ENCODE data around the gene ARNT2. TPM values are rescaled to one million over a fixed set of nuclear protein-coding genes. Genes with fewer than 3 reads are reported as not detected.

The ARNT2 gene
- total and polyA plus RNA-seq, 4 donors = 2.0 to 12.2 (median 5.5) TPM

DNA sequence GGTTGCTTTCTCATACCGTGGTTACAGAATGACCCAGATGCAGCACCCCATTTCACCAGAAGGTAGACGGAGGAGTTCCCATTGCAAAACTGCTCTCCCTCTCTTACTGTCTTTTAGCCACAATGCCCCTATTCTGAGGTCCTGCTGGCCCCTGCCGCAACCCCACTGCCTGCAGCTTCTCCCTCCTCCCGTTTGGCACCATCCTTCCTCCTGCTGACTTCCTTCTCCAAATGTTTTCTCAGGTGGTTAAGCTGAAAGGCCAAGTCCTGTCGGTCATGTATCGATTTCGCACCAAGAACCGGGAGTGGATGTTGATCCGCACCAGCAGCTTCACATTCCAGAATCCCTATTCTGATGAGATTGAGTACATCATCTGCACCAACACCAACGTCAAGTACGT is 158.7 kb downstream of the ARNT2 start:
- TF ChIP-seq, protein P1, sequence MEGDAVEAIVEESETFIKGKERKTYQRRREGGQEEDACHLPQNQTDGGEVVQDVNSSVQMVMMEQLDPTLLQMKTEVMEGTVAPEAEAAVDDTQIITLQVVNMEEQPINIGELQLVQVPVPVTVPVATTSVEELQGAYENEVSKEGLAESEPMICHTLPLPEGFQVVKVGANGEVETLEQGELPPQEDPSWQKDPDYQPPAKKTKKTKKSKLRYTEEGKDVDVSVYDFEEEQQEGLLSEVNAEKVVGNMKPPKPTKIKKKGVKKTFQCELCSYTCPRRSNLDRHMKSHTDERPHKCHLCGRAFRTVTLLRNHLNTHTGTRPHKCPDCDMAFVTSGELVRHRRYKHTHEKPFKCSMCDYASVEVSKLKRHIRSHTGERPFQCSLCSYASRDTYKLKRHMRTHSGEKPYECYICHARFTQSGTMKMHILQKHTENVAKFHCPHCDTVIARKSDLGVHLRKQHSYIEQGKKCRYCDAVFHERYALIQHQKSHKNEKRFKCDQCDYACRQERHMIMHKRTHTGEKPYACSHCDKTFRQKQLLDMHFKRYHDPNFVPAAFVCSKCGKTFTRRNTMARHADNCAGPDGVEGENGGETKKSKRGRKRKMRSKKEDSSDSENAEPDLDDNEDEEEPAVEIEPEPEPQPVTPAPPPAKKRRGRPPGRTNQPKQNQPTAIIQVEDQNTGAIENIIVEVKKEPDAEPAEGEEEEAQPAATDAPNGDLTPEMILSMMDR (IDR thresholded peaks at IDR 0.05; ENCODE audit: control extremely low read depth, extremely low read depth) = no peak
- Histone ChIP-seq H3K27me3 (ENCODE audit: control insufficient read depth in 3 of 3, insufficient read depth in 3 of 3, low read length in 2 of 3) (no peaks in the 10 kb centered on the region), H3K27ac (ENCODE audit: low read depth in 1 of 2, low read length in 1 of 2) (no peak overlapping the region), H3K4me1 (ENCODE audit: control insufficient read depth in 5 of 5, insufficient read depth in 5 of 5, low read length in 5 of 5) (peaks cover 0 to 21% (median 1%) of the 10 kb centered on the region in 5 donors), H3K36me3 (ENCODE audit: control insufficient read depth in 4 of 4, insufficient read depth in 4 of 4, low read length in 4 of 4) (peaks cover 0 to 33% (median 14%) of the 10 kb centered on the region in 4 donors), H3K9me3 (ENCODE audit: control insufficient read depth in 4 of 4, insufficient read depth in 3 of 4, low read length in 3 of 4) (no peaks in the 10 kb centered on the region), H3K9ac (ENCODE audit: insufficient read depth in 1 of 2, low read length in 2 of 2) (no peak overlapping the region), H3K4me3 (no peak overlapping the region)
- no peak for ATAC-seq (ENCODE audit: insufficient read depth, low FRiP score)
- DNase-seq = no peak
- 70 to 88% methylated on average over 11 of the region's 11 CpGs for WGBS, 2 donors

DNA sequence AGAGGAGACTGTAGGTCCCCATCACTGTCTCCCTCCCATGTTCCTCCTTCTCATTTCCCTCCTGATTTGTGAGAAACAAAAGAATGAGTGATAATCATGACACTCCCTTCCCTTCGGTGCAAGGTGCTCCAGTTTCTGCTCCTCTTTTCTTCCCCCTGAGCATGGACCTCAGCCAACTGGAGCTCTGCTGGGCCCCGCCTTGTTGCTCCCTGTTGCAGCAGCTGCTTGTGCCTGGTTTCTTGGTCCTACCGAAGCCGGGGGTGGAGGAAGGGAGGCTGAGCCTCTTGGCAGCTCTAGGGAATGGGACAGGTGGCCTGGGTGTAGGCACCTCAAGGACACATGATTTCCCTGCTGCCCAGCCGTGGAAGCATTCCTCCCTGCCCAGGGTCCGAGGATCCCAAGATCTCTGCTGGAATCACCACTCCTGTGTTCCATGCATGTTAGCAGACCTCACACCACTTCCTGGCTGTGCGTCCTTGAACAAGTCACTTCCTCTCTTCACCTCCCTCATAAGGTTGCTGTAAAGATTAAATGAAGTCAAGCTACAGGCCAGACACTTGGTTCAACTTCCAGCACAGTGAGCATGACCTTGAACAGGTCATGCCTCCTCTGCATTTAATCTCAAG is 159.3 kb downstream of the ARNT2 start:
- Histone ChIP-seq H3K27me3 (ENCODE audit: control insufficient read depth in 3 of 3, insufficient read depth in 3 of 3, low read length in 2 of 3) (no peaks in the 10 kb centered on the region), H3K27ac (ENCODE audit: low read depth in 1 of 2, low read length in 1 of 2) (no peak overlapping the region), H3K4me1 (ENCODE audit: control insufficient read depth in 5 of 5, insufficient read depth in 5 of 5, low read length in 5 of 5) (peaks cover 0 to 21% (median 3%) of the 10 kb centered on the region in 5 donors), H3K4me3 (no peak overlapping the region), H3K9me3 (ENCODE audit: control insufficient read depth in 4 of 4, insufficient read depth in 3 of 4, low read length in 3 of 4) (no peaks in the 10 kb centered on the region), H3K9ac (ENCODE audit: insufficient read depth in 1 of 2, low read length in 2 of 2) (no peak overlapping the region), H3K36me3 (ENCODE audit: control insufficient read depth in 4 of 4, insufficient read depth in 4 of 4, low read length in 4 of 4) (peaks cover 0 to 30% (median 14%) of the 10 kb centered on the region in 4 donors)
- TF ChIP-seq, protein P1 (IDR thresholded peaks at IDR 0.05; ENCODE audit: control extremely low read depth, extremely low read depth) = no peak
- 76 to 79% methylated on average over 7 of the region's 7 CpGs for WGBS, 2 donors
- DNase-seq (no peak), ATAC-seq (ENCODE audit: insufficient read depth, low FRiP score) (no peak)

DNA sequence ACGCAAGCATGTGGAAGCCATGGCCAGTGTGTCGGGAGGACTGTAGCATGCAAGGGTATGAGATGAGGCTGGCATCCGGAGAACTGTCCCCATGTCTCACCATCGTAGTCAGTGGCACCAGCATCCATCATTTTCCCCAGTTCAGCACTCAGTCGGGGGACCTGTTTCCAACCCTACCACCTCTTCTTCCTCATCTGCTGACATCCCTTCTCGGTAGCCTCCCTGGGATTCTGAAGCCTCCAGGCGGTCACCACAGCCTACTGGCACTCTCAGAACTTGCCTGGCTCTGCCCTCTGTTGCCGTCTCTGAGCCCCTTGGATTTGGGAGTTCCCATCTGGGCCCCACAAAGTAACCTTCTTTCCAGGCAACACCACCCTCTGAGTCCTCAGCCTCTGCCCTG is 159.9 kb downstream of the ARNT2 start:
- Histone ChIP-seq H3K4me1 (ENCODE audit: control insufficient read depth in 5 of 5, insufficient read depth in 5 of 5, low read length in 5 of 5) (peaks cover 0 to 21% (median 3%) of the 10 kb centered on the region in 5 donors), H3K9me3 (ENCODE audit: control insufficient read depth in 4 of 4, insufficient read depth in 3 of 4, low read length in 3 of 4) (no peaks in the 10 kb centered on the region), H3K27ac (ENCODE audit: low read depth in 1 of 2, low read length in 1 of 2) (no peak overlapping the region), H3K27me3 (ENCODE audit: control insufficient read depth in 3 of 3, insufficient read depth in 3 of 3, low read length in 2 of 3) (no peaks in the 10 kb centered on the region), H3K9ac (ENCODE audit: insufficient read depth in 1 of 2, low read length in 2 of 2) (no peak overlapping the region), H3K36me3 (ENCODE audit: control insufficient read depth in 4 of 4, insufficient read depth in 4 of 4, low read length in 4 of 4) (peaks cover 0 to 35% (median 16%) of the 10 kb centered on the region in 4 donors), H3K4me3 (no peak overlapping the region)
- WGBS, 2 donors = 94 to 95% methylated on average over 8 of the region's 8 CpGs
- TF ChIP-seq, protein P1 (IDR thresholded peaks at IDR 0.05; ENCODE audit: control extremely low read depth, extremely low read depth) = no peak
- ATAC-seq (ENCODE audit: insufficient read depth, low FRiP score) (no peak), DNase-seq (no peak)

DNA sequence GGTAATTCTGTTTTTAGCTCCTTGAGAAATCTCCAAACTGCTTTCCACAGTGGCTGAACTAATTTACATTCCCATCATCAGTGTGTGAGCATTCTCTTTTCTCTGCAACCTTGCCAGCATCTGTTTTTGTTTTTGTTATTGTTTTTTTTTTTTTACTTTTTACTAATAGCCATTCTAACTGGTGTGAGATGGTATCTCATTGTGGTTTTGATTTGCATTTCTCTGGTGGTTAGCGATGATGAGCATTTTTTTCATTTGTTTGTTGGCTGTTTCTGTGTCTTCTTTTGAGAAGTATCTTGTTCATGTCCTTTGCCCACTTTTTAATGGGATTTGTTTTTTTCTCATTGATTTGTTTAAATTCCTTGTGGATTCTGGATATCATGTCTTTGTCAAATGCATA is 161.2 kb downstream of the ARNT2 start:
- TF ChIP-seq, protein P1 (IDR thresholded peaks at IDR 0.05; ENCODE audit: control extremely low read depth, extremely low read depth) = no peak
- 81 to 89% methylated on average over 1 of the region's 1 CpG for WGBS, 2 donors
- ATAC-seq (ENCODE audit: insufficient read depth, low FRiP score) (no peak), DNase-seq (no peak)
- Histone ChIP-seq H3K9ac (ENCODE audit: insufficient read depth in 1 of 2, low read length in 2 of 2) (no peak overlapping the region), H3K9me3 (ENCODE audit: control insufficient read depth in 4 of 4, insufficient read depth in 3 of 4, low read length in 3 of 4) (no peaks in the 10 kb centered on the region), H3K27me3 (ENCODE audit: control insufficient read depth in 3 of 3, insufficient read depth in 3 of 3, low read length in 2 of 3) (no peaks in the 10 kb centered on the region), H3K36me3 (ENCODE audit: control insufficient read depth in 4 of 4, insufficient read depth in 4 of 4, low read length in 4 of 4) (peaks cover 0 to 40% (median 15%) of the 10 kb centered on the region in 4 donors), H3K4me3 (no peak overlapping the region), H3K27ac (ENCODE audit: low read depth in 1 of 2, low read length in 1 of 2) (no peak overlapping the region), H3K4me1 (ENCODE audit: control insufficient read depth in 5 of 5, insufficient read depth in 5 of 5, low read length in 5 of 5) (peaks cover 0 to 13% (median 3%) of the 10 kb centered on the region in 5 donors)
